K562 (cell line): ENCODE data around the gene ACY1. TPM values are rescaled to one million over a fixed set of nuclear protein-coding genes. Genes with fewer than 3 reads are reported as not detected.
A peak's percentile ranks its signal among the peaks of the same experiment; 100 is the strongest.

Experiments used
- ATAC-seq: fragments of 200-7000 bp; cut with Tn5 transposase; 3 replicates; pipeline ENCODE4 v1.9.1; 2020; ENCODE audit warnings: moderate library complexity
- BruUV-seq: library from RNA; stranded (reverse); fragments of 400-500 nt; replicated peaks from 2 replicates; lab custom pipeline; 2021; lab: Mats Ljungman, UMichigan
- CTCF ChIA-PET: fragments of 300-600 bp; formaldehyde crosslinking; extraction: SDS; loops from one replicate; lab custom pipeline; 2021; ENCODE audit warnings: low intra/inter-chr PET ratio; lab: Yijun Ruan, JAX
- POLR2A ChIA-PET: fragments of 300-600, 350-650 bp; sonication (Branson Sonifier 250); formaldehyde crosslinking; extraction: SDS; loops from one replicate; lab custom pipeline; 2021; ENCODE audit warnings: antibody characterized with exemption, inconsistent platforms; lab: Yijun Ruan, JAX
- DNase-seq, 4 experiments: peaks; one replicate each; pipeline versions ENCODE4 v3.0.0 to v3.0.0-alpha.2; 2011 to 2018; ENCODE audit warnings: low spot score in 3 of 4, mixed read lengths in 3 of 4; ENCODE audit errors: extremely low read depth in 1 of 4
- FAIRE-seq: peaks from 2 replicates; lab custom pipeline; 2011; peaks lifted over from hg19 to GRCh38; lab: Jason Lieb, UNC
- H2AFZ ChIP-seq: 2 replicates; pipeline ENCODE4 v1.6.0; 2011; ENCODE audit warnings: low read depth, low read length, control low read depth, inconsistent platforms
- H3K27ac ChIP-seq: fragments of 200-600 bp; 3 replicates; pipeline ENCODE4 v1.8.0; 2011; ENCODE audit warnings: low read depth, mild to moderate bottlenecking, control low read depth, inconsistent platforms, low read length, moderate library complexity, mixed read lengths; ENCODE audit errors: extremely low read depth
- H3K27me3 ChIP-seq, 2 experiments: fragments of 300-600 bp in 1 of 2; 2 replicates in 1 of 2; 3 replicates in 1 of 2; pipeline versions ENCODE4 v1.6.0 to v1.8.0; 2011; ENCODE audit warnings: inconsistent platforms in 2 of 2, low read length in 2 of 2, mild to moderate bottlenecking in 1 of 2, mixed read lengths in 1 of 2, moderate library complexity in 1 of 2; ENCODE audit not compliant: control insufficient read depth in 2 of 2, insufficient read depth in 2 of 2
- H3K36me3 ChIP-seq: fragments of 300-600 bp; 3 replicates; pipeline ENCODE4 v1.8.0; 2011; ENCODE audit warnings: mild to moderate bottlenecking, low read length, inconsistent platforms; ENCODE audit not compliant: control insufficient read depth, insufficient read depth
- H3K4me1 ChIP-seq, 2 experiments: fragments of 200-600 bp in 1 of 2; replicated peaks in 1 of 2; 2 replicates in 1 of 2; 3 replicates in 1 of 2; pipeline versions ENCODE4 v1.5.1 to v1.8.0; 2011; ENCODE audit warnings: inconsistent platforms in 2 of 2, low read length in 2 of 2, mild to moderate bottlenecking in 1 of 2, mixed read lengths in 1 of 2, moderate library complexity in 1 of 2; ENCODE audit not compliant: control insufficient read depth in 2 of 2, insufficient read depth in 2 of 2
- H3K4me2 ChIP-seq: 2 replicates; pipeline ENCODE4 v1.6.1; 2011; ENCODE audit warnings: low read length, control low read depth, inconsistent platforms, mixed read lengths; ENCODE audit not compliant: insufficient read depth
- H3K4me3 ChIP-seq: fragments of 200-600 bp; sonication (generic), shearing (Covaris generic); 2 replicates; pipeline ENCODE4 v1.5.1; 2016; ENCODE audit warnings: control low read depth, inconsistent platforms
- H3K79me2 ChIP-seq: fragments of 200-600 bp; 3 replicates; pipeline ENCODE4 v1.8.0; 2011; ENCODE audit warnings: low read length, inconsistent platforms; ENCODE audit not compliant: control insufficient read depth, insufficient read depth
- H3K9ac ChIP-seq, 2 experiments: 2 replicates each; pipeline versions ENCODE4 v1.6.0 to v1.6.1; 2011; ENCODE audit warnings: low read depth in 2 of 2, low read length in 2 of 2, control low read depth in 1 of 2, inconsistent platforms in 1 of 2, mild to moderate bottlenecking in 1 of 2, mixed read lengths in 1 of 2; ENCODE audit not compliant: insufficient read depth in 1 of 2
- H3K9me1 ChIP-seq: one replicate; pipeline ENCODE4 v1.6.0; 2011; ENCODE audit warnings: inconsistent platforms, mild to moderate bottlenecking, low read length, moderate library complexity; ENCODE audit not compliant: control insufficient read depth, insufficient read depth
- H3K9me3 ChIP-seq: replicated peaks from 2 replicates; pipeline ENCODE4 v1.5.1; 2011; ENCODE audit warnings: low read depth, low read length, inconsistent platforms; ENCODE audit not compliant: control insufficient read depth, insufficient read depth
- H4K20me1 ChIP-seq: replicated peaks from 2 replicates; pipeline ENCODE4 v1.6.1; 2011; ENCODE audit warnings: low read length, inconsistent platforms, mixed read lengths; ENCODE audit not compliant: control insufficient read depth, insufficient read depth
- CTBP1 ChIP-seq: fragments of 450-650 bp; IDR thresholded peaks from 2 replicates; pipeline ENCODE4 v1.6.1; 2016; ENCODE audit warnings: borderline replicate concordance
- DEAF1 ChIP-seq: fragments of 450-650 bp; formaldehyde crosslinking; IDR thresholded peaks from 2 replicates; pipeline ENCODE4 v1.4.0; 2020; ENCODE audit warnings: mild to moderate bottlenecking, moderate library complexity
- EZH2 ChIP-seq: IDR thresholded peaks from 2 replicates; pipeline ENCODE4 v1.6.1; 2012; ENCODE audit warnings: low read depth, mild to moderate bottlenecking, inconsistent platforms, low read length, borderline replicate concordance
- FOXO4 ChIP-seq: fragments of 450-650 bp; formaldehyde crosslinking; IDR thresholded peaks from 2 replicates; pipeline ENCODE4 v1.4.0; 2020; ENCODE audit warnings: mild to moderate bottlenecking, moderate library complexity
- MCM3 ChIP-seq: fragments of 450-650 bp; IDR thresholded peaks from 2 replicates; pipeline ENCODE4 v1.6.1; 2016
- MCM7 ChIP-seq, 2 experiments: fragments of 450-650 bp; IDR thresholded peaks; 2 replicates each; pipeline ENCODE4 v1.6.1; 2016 to 2018
- MLLT1 ChIP-seq, 2 experiments: fragments of 450-650 bp; IDR thresholded peaks; 2 replicates each; pipeline ENCODE4 v1.6.1; 2016
- NCOA1 ChIP-seq: fragments of 450-650 bp; IDR thresholded peaks from 2 replicates; pipeline ENCODE4 v1.6.1; 2016; ENCODE audit warnings: low read depth
- NR0B1 ChIP-seq: fragments of 450-650 bp; IDR thresholded peaks from one replicate; pipeline ENCODE4 v1.6.1; 2018; ENCODE audit warnings: mild to moderate bottlenecking, moderate library complexity; ENCODE audit not compliant: partially characterized antibody
- NUFIP1 ChIP-seq: fragments of 450-650 bp; IDR thresholded peaks from 2 replicates; pipeline ENCODE4 v1.6.1; 2018; ENCODE audit not compliant: partially characterized antibody
- TAF9B ChIP-seq: fragments of 450-650 bp; IDR thresholded peaks from 2 replicates; pipeline ENCODE4 v1.6.1; 2018; ENCODE audit warnings: mild to moderate bottlenecking; ENCODE audit not compliant: partially characterized antibody
- TARDBP ChIP-seq: fragments of 450-650 bp; IDR thresholded peaks from 2 replicates; pipeline ENCODE4 v1.6.1; 2016
- ZBTB1 ChIP-seq: sonication (generic); formaldehyde crosslinking; IDR thresholded peaks from 2 replicates; pipeline ENCODE4 v1.8.1; 2023; ENCODE audit warnings: missing genetic modification reagents, low read depth, mild to moderate bottlenecking, borderline replicate concordance
- ZNF121 ChIP-seq: sonication (generic); formaldehyde crosslinking; conservative IDR thresholded peaks from 2 replicates; pipeline ENCODE4 v1.8.0; 2022; ENCODE audit warnings: missing genetic modification reagents
- WGBS: fragments of 100-300 bp; shearing (Covaris generic); methylation state at CpG from one replicate; pipeline ENCODE4 v1.1.6; 2016; ENCODE audit warnings: low coverage, mixed read lengths; ENCODE audit not compliant: insufficient coverage; ENCODE audit errors: missing lambda C conversion rate; 5-methylcytosine and 5-hydroxymethylcytosine counted together
- in situ Hi-C: fragments of 300-500 bp; cut with MboI; formaldehyde crosslinking; loops from 4 replicates; pipeline ENCODE4 v1.15.0; 2018; ENCODE audit warnings: inconsistent platforms, mixed read lengths
- intact Hi-C: fragments of 100-400 bp; cut with micrococcal nuclease; formaldehyde crosslinking; loops from 2 replicates; pipeline ENCODE4 v1.14.2; 2022
- polyA plus RNA-seq, 8 experiments: library from polyadenylated mRNA; depleted of rRNA in 4 of 8; stranded (reverse) in 5 of 8; unstranded in 3 of 8; fragments of >200 nt; fragmentation: Nextera tagmentation in 2 of 8; fragmentation: Illumina TruSeq in 1 of 8; extraction: Ambion mirVana in 2 of 8; extraction: Trizol in 1 of 8; gene quantifications; 2 replicates each; pipeline versions ENCODE4 v1.2.1 to v1.2.3, GENCODE V29; 2011 to 2014; ENCODE audit warnings: inconsistent platforms in 1 of 8, missing spikeins in 1 of 8
- total RNA-seq, 7 experiments: library from RNA; depleted of rRNA in 6 of 7; stranded (reverse); fragments of >200 nt in 6 of 7; fragmentation: Illumina TruSeq in 2 of 7; extraction: Trizol in 2 of 7; gene quantifications; 2 replicates each; pipeline versions ENCODE4 v1.2.1 to v1.2.3, GENCODE V29; 2011 to 2021; ENCODE audit warnings: low replicate concordance in 1 of 7

Gene ACY1
- total and polyA plus RNA-seq, 9 of the 15 experiments (the other 6 are each of a cell fraction or from before 2014, with no cell fraction given) = 70.7 to 195 (median 123) TPM

- TF ChIP-seq NUFIP1 (no peak), TARDBP (no peak), DEAF1 (CRISPR knock-in tag) (no peak)
Observed at GRCh38 chr3:51955175-51955892, 28.0 kb upstream of the ACY1 start, which contains the start of gene GPR62 (continued).

GRCh38 chr3:51955893-51956770, 27.2 kb upstream of the ACY1 start:
- intact Hi-C loops = no loop called here
- TF ChIP-seq ZBTB1 (CRISPR knock-in tag) (no peak), NCOA1 (no peak), CTBP1 (no peak), EZH2 (no peak), MCM7 (IDR thresholded peaks at IDR 0.05) (no peak), MCM3 (no peak), TAF9B (no peak), MLLT1 (IDR thresholded peaks at IDR 0.05) (no peak), FOXO4 (CRISPR knock-in tag) (no peak), NR0B1 (no peak), ZNF121 (CRISPR knock-in tag) (no peak)

More at GRCh38 chr3:51955893-51956770, 27.2 kb upstream of the ACY1 start:
- Histone ChIP-seq H3K27me3 (peaks cover 0 to 4% of the 10 kb centered on the region in 2 experiments; a peak in 2 of 5 replicates), H3K9ac (no peak overlapping the region), H3K9me3 (no peaks in the 10 kb centered on the region), H3K9me1 (no peaks in the 10 kb centered on the region), H3K27ac (no peak overlapping the region), H2AFZ (no peak overlapping the region), H3K4me3 (no peak overlapping the region), H3K4me2 (no peak overlapping the region), H3K36me3 (no peaks in the 10 kb centered on the region), H3K79me2 (no peaks in the 10 kb centered on the region), H4K20me1 (no peaks in the 10 kb centered on the region), H3K4me1 (peaks cover 0 to 13% of the 10 kb centered on the region in 2 experiments; a peak in 2 of 5 replicates)
- ATAC-seq = peak; percentile 29; the same call in 2 of the 3 replicates
- POLR2A ChIA-PET = no interaction called here
- 71% methylated on average over 32 of the region's 97 CpGs for WGBS
- BruUV-seq = no TSS peak
- in situ Hi-C loops = no loop called here
- DNase-seq = no peak
- CTCF ChIA-PET = no interaction called here
- no peak for FAIRE-seq
